WERI-Rb-1 (cell line): ENCODE measurements around the gene TMEM11.
A peak's percentile ranks its signal among the peaks of the same experiment; 100 is the strongest.

ENCODE experiments used
- DNase-seq: peaks from one replicate; pipeline ENCODE4 v3.0.0-alpha.2; 2020
- H3K27ac ChIP-seq: fragments of 250-450 bp; sonication (Bioruptor Pico); 2 replicates; pipeline ENCODE4 v1.5.1; 2020; ENCODE audit warnings: mild to moderate bottlenecking, moderate library complexity
- H3K27me3 ChIP-seq: fragments of 250-450 bp; sonication (Bioruptor Pico); 2 replicates; pipeline ENCODE4 v1.5.1; 2021; ENCODE audit warnings: mild to moderate bottlenecking, low read depth, moderate library complexity; ENCODE audit not compliant: insufficient read depth, severe bottlenecking
- H3K36me3 ChIP-seq: fragments of 250-450 bp; sonication (Bioruptor Pico); 2 replicates; pipeline ENCODE4 v1.5.1; 2020; ENCODE audit warnings: mild to moderate bottlenecking, moderate library complexity
- H3K4me3 ChIP-seq: 2 replicates; pipeline ENCODE4 v1.5.1; 2011; ENCODE audit warnings: low read depth, mild to moderate bottlenecking, control low read depth, low read length
- H3K9me3 ChIP-seq: fragments of 250-450 bp; sonication (Bioruptor Pico); 2 replicates; pipeline ENCODE4 v1.5.1; 2021; ENCODE audit warnings: mild to moderate bottlenecking, moderate library complexity; ENCODE audit not compliant: severe bottlenecking
- CTCF ChIP-seq: IDR thresholded peaks from 2 replicates; pipeline ENCODE4 v1.5.1; 2011; ENCODE audit warnings: low read depth, mild to moderate bottlenecking, control low read depth, inconsistent platforms, low read length

Gene TMEM11

GRCh38 chr17:21217346-21217745 lies 3.4 kb upstream of the TMEM11 start:
- Histone ChIP-seq H3K27ac (no peak overlapping the region), H3K4me3 (no peak overlapping the region), H3K27me3 (no peaks in the 10 kb centered on the region), H3K9me3 (peaks cover 4% of the 10 kb centered on the region), H3K36me3 (peaks cover 6% of the 10 kb centered on the region)
- no peak for TF ChIP-seq CTCF
- no peak for DNase-seq

- peaks cover 19% of the 10 kb centered on the region for H3K36me3 ChIP-seq
- TF ChIP-seq CTCF: no peak
- no peaks in the 10 kb centered on the region for H3K9me3 ChIP-seq
- H3K4me3 ChIP-seq: no peak overlapping the region
- no peak overlapping the region for H3K27ac ChIP-seq
- DNase-seq: no peak
- H3K27me3 ChIP-seq: no peaks in the 10 kb centered on the region
These were observed 2.0 kb upstream of the TMEM11 start for GRCh38 chr17:21215935-21216334.

- H3K4me3 ChIP-seq: peak overlapping the region; percentile 92
- peaks cover 22% of the 10 kb centered on the region for H3K36me3 ChIP-seq
- no peaks in the 10 kb centered on the region for H3K27me3 ChIP-seq
- no peak for DNase-seq
- no peaks in the 10 kb centered on the region for H3K9me3 ChIP-seq
- no peak for TF ChIP-seq CTCF
- peak overlapping the region; percentile 99 for H3K27ac ChIP-seq
These were observed 998 bp upstream of the TMEM11 start for GRCh38 chr17:21214777-21215541.

GRCh38 chr17:21213638-21214014 lies 335 bp downstream of the TMEM11 start:
- no peaks in the 10 kb centered on the region for H3K9me3 ChIP-seq
- H3K4me3 ChIP-seq: peak overlapping the region; percentile 92
- DNase-seq: no peak
- peak overlapping the region; percentile 99 for H3K27ac ChIP-seq
- TF ChIP-seq CTCF: no peak
- H3K36me3 ChIP-seq: peaks cover 34% of the 10 kb centered on the region
- H3K27me3 ChIP-seq: no peaks in the 10 kb centered on the region

GRCh38 chr17:21212826-21213637 lies 929 bp downstream of the TMEM11 start:
- no peak for DNase-seq
- Histone ChIP-seq H3K36me3 (peaks cover 39% of the 10 kb centered on the region), H3K27me3 (no peaks in the 10 kb centered on the region), H3K27ac (peak overlapping the region; percentile 99), H3K4me3 (peak overlapping the region; percentile 92), H3K9me3 (no peaks in the 10 kb centered on the region)
- no peak for TF ChIP-seq CTCF
